Neural crest cell (in vitro differentiated cells): ENCODE results near the gene NUCB1. TPM values are rescaled to one million over a fixed set of nuclear protein-coding genes. Genes with fewer than 3 reads are reported as not detected.
"Not testable (repeated sequence)": the region's sequence is repeated elsewhere in the genome, so short reads cannot be mapped to it uniquely, and the experiment has no call there.

Experiments
- DNase-seq: peaks from one replicate; pipeline ENCODE4 v3.0.0; 2021; ENCODE audit warnings: low read depth, mixed read lengths, low spot score
- H3K27ac Mint-ChIP-seq: one replicate; pipeline ENCODE4 v1.8.0; 2021; ENCODE audit warnings: mild to moderate bottlenecking, mixed read lengths; ENCODE audit not compliant: unreplicated experiment
- H3K27me3 Mint-ChIP-seq: 2 replicates; pipeline ENCODE4 v1.8.0; 2021; ENCODE audit warnings: low read depth, mild to moderate bottlenecking, mixed read lengths
- H3K36me3 Mint-ChIP-seq: 2 replicates; pipeline ENCODE4 v1.8.0; 2021; ENCODE audit warnings: low read depth, mild to moderate bottlenecking, mixed read lengths
- H3K4me1 Mint-ChIP-seq: 2 replicates; pipeline ENCODE4 v1.8.0; 2021; ENCODE audit warnings: mixed read lengths
- H3K4me3 Mint-ChIP-seq: one replicate; pipeline ENCODE4 v1.8.0; 2021; ENCODE audit warnings: mild to moderate bottlenecking, mixed read lengths
- H3K9me3 Mint-ChIP-seq: 2 replicates; pipeline ENCODE4 v1.8.0; 2021; ENCODE audit warnings: mixed read lengths
- CTCF ChIP-seq: fragments of 200-600 bp; sonication (generic); conservative IDR thresholded peaks from 2 replicates; pipeline ENCODE4 v1.5.0; 2021; ENCODE audit warnings: antibody characterized with exemption, mild to moderate bottlenecking
- total RNA-seq: library from RNA; stranded (reverse); gene quantifications from 2 replicates; pipeline ENCODE4 v1.2.1, GENCODE V29; 2021

Gene NUCB1
- total RNA-seq, 1 donor from 2014 or later: 102 TPM

GRCh38 chr19:48922548-48923490, 22.7 kb downstream of the NUCB1 start:
- Mint-ChIP-seq H3K36me3 (peaks cover 9% of the 10 kb centered on the region), H3K27ac (peak overlapping the region; percentile 14), H3K9me3 (no peaks in the 10 kb centered on the region), H3K27me3 (peaks cover 2% of the 10 kb centered on the region), H3K4me3 (no peak overlapping the region), H3K4me1 (no peaks in the 10 kb centered on the region)
- no peak for TF ChIP-seq CTCF
- no peak for DNase-seq

GRCh38 chr19:48925240-48925843, 25.2 kb downstream of the NUCB1 start:
- H3K4me3 Mint-ChIP-seq: no peak overlapping the region
- no peaks in the 10 kb centered on the region for H3K9me3 Mint-ChIP-seq
- H3K27me3 Mint-ChIP-seq: peaks cover 4% of the 10 kb centered on the region
- no peak for DNase-seq
- TF ChIP-seq CTCF: no peak
- no peaks in the 10 kb centered on the region for H3K4me1 Mint-ChIP-seq
- H3K27ac Mint-ChIP-seq: no peak overlapping the region
- H3K36me3 Mint-ChIP-seq: peaks cover 2% of the 10 kb centered on the region

GRCh38 chr19:48925890-48926289, 25.8 kb downstream of the NUCB1 start:
- not testable (repeated sequence) for DNase-seq, H3K36me3 Mint-ChIP-seq, H3K4me3 Mint-ChIP-seq, H3K4me1 Mint-ChIP-seq, H3K9me3 Mint-ChIP-seq, H3K27ac Mint-ChIP-seq, H3K27me3 Mint-ChIP-seq

- no peak for TF ChIP-seq CTCF
- no peak overlapping the region for H3K27ac Mint-ChIP-seq
- H3K4me1 Mint-ChIP-seq: no peaks in the 10 kb centered on the region
- no peaks in the 10 kb centered on the region for H3K9me3 Mint-ChIP-seq
- H3K27me3 Mint-ChIP-seq: peaks cover 12% of the 10 kb centered on the region
- peaks cover 2% of the 10 kb centered on the region for H3K36me3 Mint-ChIP-seq
- no peak overlapping the region for H3K4me3 Mint-ChIP-seq
- no peak for DNase-seq
These were observed 26.8 kb downstream of the NUCB1 start for GRCh38 chr19:48926909-48927308.

GRCh38 chr19:48927692-48928091, 27.6 kb downstream of the NUCB1 start:
- not testable (repeated sequence) for H3K9me3 Mint-ChIP-seq, H3K4me1 Mint-ChIP-seq, H3K4me3 Mint-ChIP-seq

GRCh38 chr19:48928164-48929025, 28.3 kb downstream of the NUCB1 start:
- no peaks in the 10 kb centered on the region for H3K36me3 Mint-ChIP-seq
- H3K4me1 Mint-ChIP-seq: peaks cover 7% of the 10 kb centered on the region
- H3K9me3 Mint-ChIP-seq: no peaks in the 10 kb centered on the region
- TF ChIP-seq CTCF: no peak
- H3K27ac Mint-ChIP-seq: no peak overlapping the region
- H3K27me3 Mint-ChIP-seq: peaks cover 27% of the 10 kb centered on the region
- DNase-seq: no peak
- H3K4me3 Mint-ChIP-seq: no peak overlapping the region

More at GRCh38 chr19:48927692-48928091, 27.6 kb downstream of the NUCB1 start:
- not testable (repeated sequence) for H3K36me3 Mint-ChIP-seq, H3K27ac Mint-ChIP-seq, DNase-seq
- peaks cover 20% of the 10 kb centered on the region for H3K27me3 Mint-ChIP-seq
